Endothelial cell of umbilical vein (primary cell): ENCODE results near the gene TIMP1. TPM values are rescaled to one million over a fixed set of nuclear protein-coding genes. Genes with fewer than 3 reads are reported as not detected.

Source experiments
- BruUV-seq: library from RNA; stranded (reverse); fragments of 400-500 nt; replicated peaks from 2 replicates; lab custom pipeline; 2021; lab: Mats Ljungman, UMichigan
- CTCF ChIA-PET: fragments of 300-600, 350-600 bp; sonication (Branson Sonifier 250); formaldehyde crosslinking; loops from one replicate; lab custom pipeline; 2021; ENCODE audit warnings: antibody characterized with exemption, inconsistent platforms; lab: Charles Lee
- POLR2A ChIA-PET: fragments of 300-600, 350-600 bp; sonication (Branson Sonifier 250); formaldehyde crosslinking; loops from one replicate; lab custom pipeline; 2021; ENCODE audit warnings: antibody characterized with exemption, inconsistent platforms; lab: Charles Lee
- DNase-seq: peaks from one replicate; pipeline ENCODE4 v3.0.0-alpha.2; 2011; ENCODE audit warnings: low read depth, low spot score
- FAIRE-seq: peaks from 2 replicates; lab custom pipeline; 2011; peaks lifted over from hg19 to GRCh38; lab: Jason Lieb, UNC
- H2AFZ ChIP-seq: 2 replicates; pipeline ENCODE4 v1.6.0; 2012; ENCODE audit warnings: low read depth, low read length, control low read depth, inconsistent platforms
- H3K27ac ChIP-seq: 2 replicates; pipeline ENCODE4 v1.5.1; 2011; ENCODE audit warnings: low read depth, mild to moderate bottlenecking, control low read depth, low read length, moderate library complexity; ENCODE audit not compliant: insufficient read depth
- H3K27me3 ChIP-seq, 2 experiments: 2 replicates each; pipeline versions ENCODE4 v1.6.0 to v1.6.1; 2011; ENCODE audit warnings: low read length in 2 of 2, mixed read lengths in 1 of 2; ENCODE audit not compliant: control insufficient read depth in 2 of 2, insufficient read depth in 2 of 2
- H3K36me3 ChIP-seq, 2 experiments: 2 replicates in 1 of 2; 3 replicates in 1 of 2; pipeline ENCODE4 v1.5.1; 2011; ENCODE audit warnings: low read length in 2 of 2, mild to moderate bottlenecking in 1 of 2, moderate library complexity in 1 of 2; ENCODE audit not compliant: control insufficient read depth in 2 of 2, insufficient read depth in 2 of 2; ENCODE audit errors: extremely low read depth in 1 of 2
- H3K4me1 ChIP-seq: 3 replicates; pipeline ENCODE4 v1.5.1; 2011; ENCODE audit warnings: mild to moderate bottlenecking, low read length; ENCODE audit not compliant: control insufficient read depth, insufficient read depth; ENCODE audit errors: extremely low read depth
- H3K4me2 ChIP-seq: 2 replicates; pipeline ENCODE4 v1.6.1; 2011; ENCODE audit warnings: low read length, control low read depth, mixed read lengths; ENCODE audit not compliant: insufficient read depth
- H3K4me3 ChIP-seq, 3 experiments: fragments of 200-600 bp in 1 of 3; sonication (generic), shearing (Covaris generic) in 1 of 3; replicated peaks in 1 of 3; 2 replicates each; pipeline ENCODE4 v1.5.1; 2011 to 2016; ENCODE audit warnings: control low read depth in 3 of 3, low read length in 3 of 3, mild to moderate bottlenecking in 2 of 3, inconsistent platforms in 1 of 3, low read depth in 1 of 3, moderate library complexity in 1 of 3; ENCODE audit not compliant: insufficient read depth in 1 of 3
- H3K79me2 ChIP-seq: 2 replicates; pipeline ENCODE4 v1.6.0; 2012; ENCODE audit warnings: low read length, inconsistent platforms; ENCODE audit not compliant: control insufficient read depth, insufficient read depth
- H3K9ac ChIP-seq: replicated peaks from 2 replicates; pipeline ENCODE3; 2011; ENCODE audit warnings: low read length, control low read depth; ENCODE audit not compliant: insufficient read depth; ENCODE audit errors: extremely low read depth
- H3K9me1 ChIP-seq: replicated peaks from 3 replicates; pipeline ENCODE4 v1.6.0; 2011; ENCODE audit warnings: mild to moderate bottlenecking, low read length; ENCODE audit not compliant: control insufficient read depth, insufficient read depth; ENCODE audit errors: extremely low read depth
- H3K9me3 ChIP-seq: replicated peaks from 2 replicates; pipeline ENCODE4 v1.5.1; 2012; ENCODE audit warnings: low read length, inconsistent platforms; ENCODE audit not compliant: control insufficient read depth, insufficient read depth
- H4K20me1 ChIP-seq: replicated peaks from 2 replicates; pipeline ENCODE3; 2011; ENCODE audit warnings: mild to moderate bottlenecking, low read length; ENCODE audit not compliant: control insufficient read depth, insufficient read depth; ENCODE audit errors: extremely low read depth
- FOS ChIP-seq: IDR thresholded peaks from 2 replicates; pipeline ENCODE4 v1.6.1; 2011; ENCODE audit warnings: mild to moderate bottlenecking, low read length, moderate library complexity, borderline replicate concordance; ENCODE audit not compliant: insufficient read depth
- GATA2 ChIP-seq: IDR thresholded peaks from 2 replicates; pipeline ENCODE4 v1.7.0; 2011; ENCODE audit warnings: low read depth, mild to moderate bottlenecking, moderate library complexity, mixed read lengths, low read length; ENCODE audit not compliant: insufficient read length, insufficient read depth
- JUN ChIP-seq: IDR thresholded peaks from 2 replicates; pipeline ENCODE4 v1.6.1; 2011; ENCODE audit warnings: borderline replicate concordance, low read depth; ENCODE audit not compliant: insufficient read length, insufficient read depth
- MYC ChIP-seq: IDR thresholded peaks from one replicate; pipeline ENCODE4 v1.6.1; 2011; ENCODE audit warnings: mild to moderate bottlenecking, low read depth, low read length
- POLR2A ChIP-seq: IDR thresholded peaks from 2 replicates; pipeline ENCODE4 v1.6.1; 2012; ENCODE audit warnings: low read depth, mild to moderate bottlenecking, control low read depth, low read length
- POLR2AphosphoS5 ChIP-seq: IDR thresholded peaks from 2 replicates; pipeline ENCODE4 v1.6.1; 2012; ENCODE audit warnings: low read depth, mild to moderate bottlenecking, control low read depth, low read length, moderate library complexity; ENCODE audit not compliant: insufficient read depth
- dilution Hi-C: fragments of 300-500 bp; cut with MboI; formaldehyde crosslinking; loops from one replicate; pipeline ENCODE4 v1.15.0; 2019; ENCODE audit warnings: low sequenced_read_pairs; ENCODE audit not compliant: extremely low pct_ligation_motif_present
- intact Hi-C: fragments of 100-400 bp; cut with micrococcal nuclease; formaldehyde crosslinking; loops from one replicate; pipeline ENCODE4 v1.10.0; 2022
- polyA plus RNA-seq, 4 experiments: library from polyadenylated mRNA; depleted of rRNA in 3 of 4; stranded (reverse) in 3 of 4; unstranded in 1 of 4; fragments of >200 nt; gene quantifications; 2 replicates each; pipeline versions ENCODE4 v1.2.1 to v1.2.3, GENCODE V29; 2011 to 2012; ENCODE audit warnings: missing spikeins in 1 of 4
- total RNA-seq: library from RNA; stranded (reverse); gene quantifications from 2 replicates; pipeline ENCODE4 v1.2.3, GENCODE V29; 2021
- TF ChIP-seq, protein P1 (sequence below): IDR thresholded peaks from 2 replicates; pipeline ENCODE4 v1.6.1; 2011; ENCODE audit not compliant: insufficient read depth, insufficient read length
- TF ChIP-seq, protein P2 (sequence below), 2 donors: IDR thresholded peaks; 1 replicate in 1 of 2; 2 replicates in 1 of 2; pipeline ENCODE4 v1.5.1; 2011; ENCODE audit warnings: low read length in 2 of 2, mild to moderate bottlenecking in 2 of 2, moderate library complexity in 2 of 2, control low read depth in 1 of 2, inconsistent platforms in 1 of 2, low read depth in 1 of 2; ENCODE audit not compliant: insufficient read depth in 1 of 2; ENCODE audit errors: extremely low read depth in 1 of 2

TIMP1 gene
- total and polyA plus RNA-seq, 2 donors (not counting 3 experiments of a cell fraction or from before 2014, with no cell fraction given) = 124 to 277 TPM

DNA sequence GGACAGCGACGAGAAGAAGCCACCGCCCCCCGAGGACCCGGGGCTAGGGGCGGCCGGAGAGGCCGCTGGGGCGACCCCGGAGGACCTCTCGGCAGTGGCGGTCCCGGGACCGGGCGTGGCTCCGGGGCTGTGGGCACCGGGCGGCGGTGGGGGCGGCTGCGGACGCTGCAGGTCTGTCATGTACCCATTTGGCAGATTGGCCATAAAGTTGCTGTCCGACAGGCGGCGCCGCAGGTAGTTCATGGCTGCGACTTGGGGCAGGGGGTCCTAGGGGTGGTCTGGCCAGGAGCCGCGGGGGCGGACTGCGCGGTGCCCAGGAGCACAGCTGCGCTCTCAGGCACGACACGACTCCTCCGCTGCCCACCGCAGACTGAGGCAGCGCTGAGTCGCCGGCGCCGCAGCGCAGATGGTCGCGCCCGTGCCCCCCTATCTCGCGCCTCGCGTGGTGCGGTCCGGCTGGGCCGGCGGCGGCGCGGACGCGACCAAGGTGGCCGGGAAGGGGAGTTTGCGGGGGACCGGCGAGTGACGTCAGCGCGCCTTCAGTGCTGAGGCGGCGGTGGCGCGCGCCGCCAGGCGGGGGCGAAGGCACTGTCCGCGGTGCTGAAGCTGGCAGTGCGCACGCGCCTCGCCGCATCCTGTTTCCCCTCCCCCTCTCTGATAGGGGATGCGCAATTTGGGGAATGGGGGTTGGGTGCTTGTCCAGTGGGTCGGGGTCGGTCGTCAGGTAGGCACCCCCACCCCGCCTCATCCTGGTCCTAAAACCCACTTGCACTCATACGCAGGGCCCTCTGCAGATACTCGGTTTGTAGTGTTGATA, 37.5 kb downstream of the TIMP1 start, which contains the start of gene SYN1:
Gene SYN1, minus strand, starts transcription at position 372 of the 817 bp plus-strand sequence. Its CDS starts 129 bp downstream, at position 243.
- Histone ChIP-seq H4K20me1 (no peaks in the 10 kb centered on the region), H3K79me2 (no peaks in the 10 kb centered on the region), H3K27ac (no peak within 1 kb of the TSS), H3K36me3 (no peaks in the 10 kb centered on the region), H3K9me1 (no peaks in the 10 kb centered on the region), H3K27me3 (peaks cover 5 to 8% of the 10 kb centered on the region in 2 experiments), H3K4me2 (no peak within 1 kb of the TSS), H3K4me1 (peaks cover 3% of the 10 kb centered on the region), H3K4me3 (peak within 1 kb of the TSS in 1 of 3 experiments; percentile 7), H2AFZ (peak within 1 kb of the TSS; percentile 70), H3K9me3 (no peaks in the 10 kb centered on the region), H3K9ac (no peak within 1 kb of the TSS)
- ChIA-PET POLR2A (no interaction called here), CTCF (no interaction called here)
- dilution Hi-C loops = no loop called here
- peak; percentile 90 for FAIRE-seq
- intact Hi-C loops = loop anchor here (1.0 to 5.0 kb wide), 2 partner anchors 37 to 57 kb away; partner anchors contain the start of genes ARAF and TIMP1
- TF ChIP-seq MYC (no peak), POLR2A (no peak), POLR2AphosphoS5 (peak; percentile 70), GATA2 (no peak), FOS (peak; percentile 36), JUN (no peak)
- TF ChIP-seq, protein P1, sequence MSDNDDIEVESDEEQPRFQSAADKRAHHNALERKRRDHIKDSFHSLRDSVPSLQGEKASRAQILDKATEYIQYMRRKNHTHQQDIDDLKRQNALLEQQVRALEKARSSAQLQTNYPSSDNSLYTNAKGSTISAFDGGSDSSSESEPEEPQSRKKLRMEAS = peak; percentile 4
- TF ChIP-seq, protein P2, sequence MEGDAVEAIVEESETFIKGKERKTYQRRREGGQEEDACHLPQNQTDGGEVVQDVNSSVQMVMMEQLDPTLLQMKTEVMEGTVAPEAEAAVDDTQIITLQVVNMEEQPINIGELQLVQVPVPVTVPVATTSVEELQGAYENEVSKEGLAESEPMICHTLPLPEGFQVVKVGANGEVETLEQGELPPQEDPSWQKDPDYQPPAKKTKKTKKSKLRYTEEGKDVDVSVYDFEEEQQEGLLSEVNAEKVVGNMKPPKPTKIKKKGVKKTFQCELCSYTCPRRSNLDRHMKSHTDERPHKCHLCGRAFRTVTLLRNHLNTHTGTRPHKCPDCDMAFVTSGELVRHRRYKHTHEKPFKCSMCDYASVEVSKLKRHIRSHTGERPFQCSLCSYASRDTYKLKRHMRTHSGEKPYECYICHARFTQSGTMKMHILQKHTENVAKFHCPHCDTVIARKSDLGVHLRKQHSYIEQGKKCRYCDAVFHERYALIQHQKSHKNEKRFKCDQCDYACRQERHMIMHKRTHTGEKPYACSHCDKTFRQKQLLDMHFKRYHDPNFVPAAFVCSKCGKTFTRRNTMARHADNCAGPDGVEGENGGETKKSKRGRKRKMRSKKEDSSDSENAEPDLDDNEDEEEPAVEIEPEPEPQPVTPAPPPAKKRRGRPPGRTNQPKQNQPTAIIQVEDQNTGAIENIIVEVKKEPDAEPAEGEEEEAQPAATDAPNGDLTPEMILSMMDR (IDR thresholded peaks at IDR 0.05; ENCODE audit: extremely low read depth in 1 of 2, insufficient read depth in 1 of 2, low read depth in 1 of 2, low read length in 2 of 2) = no peak
- BruUV-seq = no TSS peak
- peak; percentile 60 for DNase-seq
